Endothelial cell of umbilical vein (primary cell): ENCODE data around the gene TMIGD3. TPM values are rescaled to one million over a fixed set of nuclear protein-coding genes. Genes with fewer than 3 reads are reported as not detected.

Source experiments
- BruUV-seq: library from RNA; stranded (reverse); fragments of 400-500 nt; replicated peaks from 2 replicates; lab custom pipeline; 2021; lab: Mats Ljungman, UMichigan
- CTCF ChIA-PET: fragments of 300-600, 350-600 bp; sonication (Branson Sonifier 250); formaldehyde crosslinking; loops from one replicate; lab custom pipeline; 2021; ENCODE audit warnings: antibody characterized with exemption, inconsistent platforms; lab: Charles Lee
- POLR2A ChIA-PET: fragments of 300-600, 350-600 bp; sonication (Branson Sonifier 250); formaldehyde crosslinking; loops from one replicate; lab custom pipeline; 2021; ENCODE audit warnings: antibody characterized with exemption, inconsistent platforms; lab: Charles Lee
- DNase-seq: peaks from one replicate; pipeline ENCODE4 v3.0.0-alpha.2; 2011; ENCODE audit warnings: low read depth, low spot score
- FAIRE-seq: peaks from 2 replicates; lab custom pipeline; 2011; peaks lifted over from hg19 to GRCh38; lab: Jason Lieb, UNC
- H2AFZ ChIP-seq: 2 replicates; pipeline ENCODE4 v1.6.0; 2012; ENCODE audit warnings: low read depth, low read length, control low read depth, inconsistent platforms
- H3K27ac ChIP-seq: 2 replicates; pipeline ENCODE4 v1.5.1; 2011; ENCODE audit warnings: low read depth, mild to moderate bottlenecking, control low read depth, low read length, moderate library complexity; ENCODE audit not compliant: insufficient read depth
- H3K27me3 ChIP-seq, 2 experiments: 2 replicates each; pipeline versions ENCODE4 v1.6.0 to v1.6.1; 2011; ENCODE audit warnings: low read length in 2 of 2, mixed read lengths in 1 of 2; ENCODE audit not compliant: control insufficient read depth in 2 of 2, insufficient read depth in 2 of 2
- H3K36me3 ChIP-seq, 2 experiments: 2 replicates in 1 of 2; 3 replicates in 1 of 2; pipeline ENCODE4 v1.5.1; 2011; ENCODE audit warnings: low read length in 2 of 2, mild to moderate bottlenecking in 1 of 2, moderate library complexity in 1 of 2; ENCODE audit not compliant: control insufficient read depth in 2 of 2, insufficient read depth in 2 of 2; ENCODE audit errors: extremely low read depth in 1 of 2
- H3K4me1 ChIP-seq: 3 replicates; pipeline ENCODE4 v1.5.1; 2011; ENCODE audit warnings: mild to moderate bottlenecking, low read length; ENCODE audit not compliant: control insufficient read depth, insufficient read depth; ENCODE audit errors: extremely low read depth
- H3K4me2 ChIP-seq: 2 replicates; pipeline ENCODE4 v1.6.1; 2011; ENCODE audit warnings: low read length, control low read depth, mixed read lengths; ENCODE audit not compliant: insufficient read depth
- H3K4me3 ChIP-seq, 3 experiments: fragments of 200-600 bp in 1 of 3; sonication (generic), shearing (Covaris generic) in 1 of 3; replicated peaks in 1 of 3; 2 replicates each; pipeline ENCODE4 v1.5.1; 2011 to 2016; ENCODE audit warnings: control low read depth in 3 of 3, low read length in 3 of 3, mild to moderate bottlenecking in 2 of 3, inconsistent platforms in 1 of 3, low read depth in 1 of 3, moderate library complexity in 1 of 3; ENCODE audit not compliant: insufficient read depth in 1 of 3
- H3K79me2 ChIP-seq: 2 replicates; pipeline ENCODE4 v1.6.0; 2012; ENCODE audit warnings: low read length, inconsistent platforms; ENCODE audit not compliant: control insufficient read depth, insufficient read depth
- H3K9ac ChIP-seq: replicated peaks from 2 replicates; pipeline ENCODE3; 2011; ENCODE audit warnings: low read length, control low read depth; ENCODE audit not compliant: insufficient read depth; ENCODE audit errors: extremely low read depth
- H3K9me1 ChIP-seq: replicated peaks from 3 replicates; pipeline ENCODE4 v1.6.0; 2011; ENCODE audit warnings: mild to moderate bottlenecking, low read length; ENCODE audit not compliant: control insufficient read depth, insufficient read depth; ENCODE audit errors: extremely low read depth
- H3K9me3 ChIP-seq: replicated peaks from 2 replicates; pipeline ENCODE4 v1.5.1; 2012; ENCODE audit warnings: low read length, inconsistent platforms; ENCODE audit not compliant: control insufficient read depth, insufficient read depth
- H4K20me1 ChIP-seq: replicated peaks from 2 replicates; pipeline ENCODE3; 2011; ENCODE audit warnings: mild to moderate bottlenecking, low read length; ENCODE audit not compliant: control insufficient read depth, insufficient read depth; ENCODE audit errors: extremely low read depth
- CTCF ChIP-seq, 2 donors: IDR thresholded peaks; 1 replicate in 1 of 2; 2 replicates in 1 of 2; pipeline ENCODE4 v1.5.1; 2011; ENCODE audit warnings: low read length in 2 of 2, mild to moderate bottlenecking in 2 of 2, moderate library complexity in 2 of 2, control low read depth in 1 of 2, inconsistent platforms in 1 of 2, low read depth in 1 of 2; ENCODE audit not compliant: insufficient read depth in 1 of 2; ENCODE audit errors: extremely low read depth in 1 of 2
- EZH2 ChIP-seq: IDR thresholded peaks from 2 replicates; pipeline ENCODE4 v1.6.1; 2012; ENCODE audit warnings: borderline replicate concordance, low read depth, mild to moderate bottlenecking, moderate library complexity, low read length, inconsistent platforms; ENCODE audit not compliant: severe bottlenecking
- FOS ChIP-seq: IDR thresholded peaks from 2 replicates; pipeline ENCODE4 v1.6.1; 2011; ENCODE audit warnings: mild to moderate bottlenecking, low read length, moderate library complexity, borderline replicate concordance; ENCODE audit not compliant: insufficient read depth
- GATA2 ChIP-seq: IDR thresholded peaks from 2 replicates; pipeline ENCODE4 v1.7.0; 2011; ENCODE audit warnings: low read depth, mild to moderate bottlenecking, moderate library complexity, mixed read lengths, low read length; ENCODE audit not compliant: insufficient read length, insufficient read depth
- JUN ChIP-seq: IDR thresholded peaks from 2 replicates; pipeline ENCODE4 v1.6.1; 2011; ENCODE audit warnings: borderline replicate concordance, low read depth; ENCODE audit not compliant: insufficient read length, insufficient read depth
- MYC ChIP-seq: IDR thresholded peaks from one replicate; pipeline ENCODE4 v1.6.1; 2011; ENCODE audit warnings: mild to moderate bottlenecking, low read depth, low read length
- POLR2A ChIP-seq: IDR thresholded peaks from 2 replicates; pipeline ENCODE4 v1.6.1; 2012; ENCODE audit warnings: low read depth, mild to moderate bottlenecking, control low read depth, low read length
- POLR2AphosphoS5 ChIP-seq: IDR thresholded peaks from 2 replicates; pipeline ENCODE4 v1.6.1; 2012; ENCODE audit warnings: low read depth, mild to moderate bottlenecking, control low read depth, low read length, moderate library complexity; ENCODE audit not compliant: insufficient read depth
- dilution Hi-C: fragments of 300-500 bp; cut with MboI; formaldehyde crosslinking; loops from one replicate; pipeline ENCODE4 v1.15.0; 2019; ENCODE audit warnings: low sequenced_read_pairs; ENCODE audit not compliant: extremely low pct_ligation_motif_present
- intact Hi-C: fragments of 100-400 bp; cut with micrococcal nuclease; formaldehyde crosslinking; loops from one replicate; pipeline ENCODE4 v1.10.0; 2022
- polyA plus RNA-seq, 4 experiments: library from polyadenylated mRNA; depleted of rRNA in 3 of 4; stranded (reverse) in 3 of 4; unstranded in 1 of 4; fragments of >200 nt; gene quantifications; 2 replicates each; pipeline versions ENCODE4 v1.2.1 to v1.2.3, GENCODE V29; 2011 to 2012; ENCODE audit warnings: missing spikeins in 1 of 4
- total RNA-seq: library from RNA; stranded (reverse); gene quantifications from 2 replicates; pipeline ENCODE4 v1.2.3, GENCODE V29; 2021

Gene TMIGD3
- total and polyA plus RNA-seq, 2 donors (not counting 3 experiments of a cell fraction or from before 2014, with no cell fraction given): 0.07 to 0.49 TPM

GRCh38 chr1:111538343-111539025, 35.1 kb upstream of the TMIGD3 start:
- no peaks in the 10 kb centered on the region for H3K79me2 ChIP-seq
- no peak overlapping the region for H3K4me3 ChIP-seq
- peaks cover 9 to 14% of the 10 kb centered on the region in 2 experiments for H3K27me3 ChIP-seq
- dilution Hi-C loops (no loop called here), intact Hi-C loops (no loop called here)
- no peak overlapping the region for H3K9ac ChIP-seq
- no peaks in the 10 kb centered on the region for H4K20me1 ChIP-seq
- CTCF ChIA-PET: no interaction called here
- H3K9me3 ChIP-seq: no peaks in the 10 kb centered on the region
- POLR2A ChIA-PET: no interaction called here
- DNase-seq (no peak), FAIRE-seq (no peak)
- no peak overlapping the region for H2AFZ ChIP-seq
- no peaks in the 10 kb centered on the region for H3K9me1 ChIP-seq
- no peak overlapping the region for H3K4me2 ChIP-seq
- H3K27ac ChIP-seq: no peak overlapping the region
- peaks cover 2% of the 10 kb centered on the region for H3K4me1 ChIP-seq
- TF ChIP-seq MYC (no peak), FOS (no peak), POLR2AphosphoS5 (no peak), POLR2A (no peak), GATA2 (no peak), JUN (no peak), CTCF (IDR thresholded peaks at IDR 0.05; ENCODE audit: extremely low read depth in 1 of 2, insufficient read depth in 1 of 2, low read depth in 1 of 2, low read length in 2 of 2) (no peak), EZH2 (no peak)
- BruUV-seq: no TSS peak
- H3K36me3 ChIP-seq: no peaks in the 10 kb centered on the region
